Embryonic facial prominence (tissue), 1 donor: Measurements from ENCODE around the gene KIFC3.
"Not testable (repeated sequence)": the region's sequence is repeated elsewhere in the genome, so short reads cannot be mapped to it uniquely, and the experiment has no call there.

ENCODE experiments used
- DNase-seq: peaks from one replicate; pipeline ENCODE4 v3.0.0-alpha.2; 2016; ENCODE audit errors: extremely low spot score

The KIFC3 gene, protein sequence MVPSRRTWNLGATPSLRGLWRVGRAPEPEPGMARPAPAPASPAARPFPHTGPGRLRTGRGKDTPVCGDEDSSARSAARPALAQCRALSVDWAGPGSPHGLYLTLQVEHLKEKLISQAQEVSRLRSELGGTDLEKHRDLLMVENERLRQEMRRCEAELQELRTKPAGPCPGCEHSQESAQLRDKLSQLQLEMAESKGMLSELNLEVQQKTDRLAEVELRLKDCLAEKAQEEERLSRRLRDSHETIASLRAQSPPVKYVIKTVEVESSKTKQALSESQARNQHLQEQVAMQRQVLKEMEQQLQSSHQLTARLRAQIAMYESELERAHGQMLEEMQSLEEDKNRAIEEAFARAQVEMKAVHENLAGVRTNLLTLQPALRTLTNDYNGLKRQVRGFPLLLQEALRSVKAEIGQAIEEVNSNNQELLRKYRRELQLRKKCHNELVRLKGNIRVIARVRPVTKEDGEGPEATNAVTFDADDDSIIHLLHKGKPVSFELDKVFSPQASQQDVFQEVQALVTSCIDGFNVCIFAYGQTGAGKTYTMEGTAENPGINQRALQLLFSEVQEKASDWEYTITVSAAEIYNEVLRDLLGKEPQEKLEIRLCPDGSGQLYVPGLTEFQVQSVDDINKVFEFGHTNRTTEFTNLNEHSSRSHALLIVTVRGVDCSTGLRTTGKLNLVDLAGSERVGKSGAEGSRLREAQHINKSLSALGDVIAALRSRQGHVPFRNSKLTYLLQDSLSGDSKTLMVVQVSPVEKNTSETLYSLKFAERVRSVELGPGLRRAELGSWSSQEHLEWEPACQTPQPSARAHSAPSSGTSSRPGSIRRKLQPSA

DNA sequence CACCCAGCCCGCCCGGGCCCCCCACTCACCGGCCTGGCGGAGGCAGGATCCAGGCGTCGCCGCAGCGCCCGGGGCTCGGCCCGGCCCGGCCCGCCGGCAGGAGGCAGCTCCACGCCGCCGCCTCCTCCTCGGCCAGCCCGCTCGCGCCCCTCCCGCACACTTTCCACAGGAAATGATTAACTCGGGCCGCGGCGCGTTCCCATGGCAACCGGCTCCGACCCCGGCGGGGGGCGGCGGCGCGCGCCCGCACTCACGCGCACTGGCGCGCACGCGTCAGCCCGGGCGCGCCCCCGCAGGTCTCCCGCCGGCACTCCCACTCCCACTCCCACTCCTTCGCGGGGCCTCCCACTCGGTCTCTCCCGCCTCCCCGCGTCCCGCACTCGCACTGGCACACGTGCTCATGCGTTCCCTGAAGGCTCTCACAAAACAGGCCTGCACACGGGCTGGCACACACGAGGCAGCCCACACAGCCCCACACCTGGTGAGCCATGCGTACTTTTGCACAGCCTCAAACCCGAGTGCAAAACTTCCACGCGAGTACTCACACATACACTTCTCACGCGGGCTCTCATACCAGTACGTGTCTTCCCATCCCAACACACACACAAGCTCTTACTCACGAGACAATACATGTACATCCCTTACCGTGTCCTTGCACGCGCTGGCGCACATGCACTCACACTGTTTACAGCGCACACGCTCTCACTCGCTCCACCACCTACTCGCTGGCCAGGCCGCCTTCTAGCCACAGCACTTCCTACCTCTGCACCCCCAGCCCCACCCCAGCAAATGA is at the start of gene KIFC3:
KIFC3 (minus strand) TSS at position 151 of the 793 bp plus-strand sequence. CDS start 4,248 bp downstream, outside the sequence.
- DNase-seq, result peak; percentile 66

DNA sequence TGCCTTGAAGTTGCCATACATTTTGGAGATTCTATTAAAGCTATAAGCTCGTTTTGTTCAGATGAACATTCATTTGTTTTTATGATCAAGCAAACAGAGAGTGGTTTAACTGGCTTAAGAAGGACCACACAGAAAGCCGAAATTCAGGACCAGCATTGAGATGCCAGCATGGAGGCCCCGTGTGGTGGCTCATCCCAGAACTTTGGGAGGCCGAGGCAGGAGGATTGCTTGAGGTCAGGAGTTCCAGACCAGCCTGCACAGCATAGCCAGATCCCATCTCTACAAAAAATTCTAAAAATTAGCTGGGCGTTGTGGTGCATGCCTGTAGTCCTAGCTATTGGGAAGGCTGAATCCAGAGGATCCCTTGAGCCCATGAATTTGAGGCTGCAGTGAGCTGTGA is 45.9 kb upstream of the KIFC3 start:
- no peak for DNase-seq

DNA sequence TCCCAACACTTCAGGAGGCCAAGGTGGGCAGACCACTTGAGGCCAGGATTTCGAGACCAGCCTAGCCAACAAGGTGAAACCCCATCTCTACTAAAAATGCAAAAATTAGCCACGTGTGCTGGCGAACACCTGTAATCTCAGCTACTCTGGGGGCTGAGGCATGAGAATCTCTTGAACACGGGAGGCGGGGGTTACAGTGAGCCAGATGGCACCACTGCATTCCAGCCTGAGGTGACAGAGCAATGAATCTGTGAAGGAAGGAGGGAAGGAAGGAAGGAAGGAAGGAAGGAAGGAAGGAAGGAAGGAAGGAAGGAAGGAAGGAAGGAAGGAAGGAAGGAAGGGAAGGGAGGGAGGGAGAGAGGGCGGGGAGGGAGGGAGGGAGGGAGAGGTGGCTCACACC is 44.6 kb upstream of the KIFC3 start:
- DNase-seq, result not testable (repeated sequence)

DNA sequence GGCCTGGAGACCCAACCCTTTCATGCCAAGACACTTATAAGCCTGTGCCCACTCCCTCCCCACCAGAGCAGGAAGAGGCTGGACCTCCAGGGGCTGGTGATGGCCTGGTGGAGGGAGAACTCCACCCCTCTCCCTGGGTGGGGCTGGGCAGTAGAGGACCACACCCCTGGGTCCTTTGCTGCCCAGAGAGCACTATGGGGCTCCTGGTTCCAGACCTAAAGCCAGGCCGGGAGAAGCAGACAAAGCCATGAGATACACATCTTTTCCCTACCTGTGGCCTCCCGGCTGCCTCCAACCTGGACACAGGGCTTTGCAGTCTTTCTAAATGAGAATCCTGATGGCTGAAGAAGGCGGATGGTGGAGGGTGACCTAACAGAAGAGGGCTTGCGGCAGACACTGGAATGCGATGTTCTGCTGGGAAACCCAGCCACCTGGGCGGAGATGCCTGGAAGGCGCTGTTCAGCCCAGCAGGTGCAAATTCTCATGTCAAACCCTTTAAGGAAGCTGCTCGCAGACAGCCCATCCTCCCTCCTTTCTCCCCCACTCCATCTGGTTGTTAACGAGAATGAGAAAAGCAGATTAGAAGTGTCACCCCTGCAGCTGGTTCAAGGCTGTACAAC is 43.9 kb upstream of the KIFC3 start:
- DNase-seq, result peak; percentile 8

DNA sequence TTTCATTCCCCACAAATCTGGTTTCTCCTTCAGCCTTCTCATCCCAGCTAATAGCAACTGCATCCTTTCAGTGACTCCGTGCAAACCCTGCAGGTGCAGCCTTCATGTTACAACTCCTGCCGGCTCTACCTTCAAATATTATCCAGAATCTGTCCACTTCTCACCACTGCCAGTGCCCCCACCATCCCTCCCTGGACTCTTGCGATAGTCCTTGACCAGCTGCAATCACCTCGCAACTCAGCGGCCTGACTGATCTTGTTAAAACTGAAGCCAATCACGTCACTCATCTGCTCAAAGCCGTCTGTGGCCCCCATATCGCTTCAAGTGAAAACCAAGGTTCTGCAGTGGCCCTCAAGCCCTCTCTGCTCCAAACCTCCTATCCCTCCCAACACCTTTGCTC is 42.8 kb upstream of the KIFC3 start:
- DNase-seq, result no peak

DNA sequence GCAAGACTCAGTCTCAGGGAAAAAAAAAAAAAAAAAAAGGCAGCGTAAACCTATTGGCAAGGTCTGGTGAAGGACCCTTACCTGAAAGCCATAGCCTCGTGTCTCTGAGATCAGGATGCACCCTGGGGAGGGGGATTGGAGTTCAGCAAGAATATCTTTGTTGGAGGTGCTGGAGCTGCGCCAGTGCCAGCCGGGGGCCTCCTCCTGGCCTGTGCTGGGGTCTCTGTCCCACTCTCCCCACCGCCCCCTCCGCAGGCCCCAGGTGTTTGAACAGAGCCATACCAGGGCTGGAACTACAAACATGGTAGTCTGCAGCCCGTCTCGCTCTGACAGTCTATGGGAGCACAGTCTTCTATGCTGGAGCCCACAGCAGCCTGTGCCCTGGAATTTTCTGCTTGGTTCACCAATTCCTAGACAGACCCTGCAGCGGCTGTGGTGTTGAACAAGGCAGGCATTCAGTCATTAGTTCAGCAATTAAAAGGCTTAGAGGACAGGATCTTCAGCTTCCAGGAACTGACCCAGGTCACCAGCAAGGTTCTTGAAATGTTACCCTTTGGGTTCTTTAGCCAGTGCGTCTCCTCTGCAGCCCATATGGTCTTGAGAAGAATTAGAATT is 42.2 kb upstream of the KIFC3 start:
- no peak for DNase-seq

DNA sequence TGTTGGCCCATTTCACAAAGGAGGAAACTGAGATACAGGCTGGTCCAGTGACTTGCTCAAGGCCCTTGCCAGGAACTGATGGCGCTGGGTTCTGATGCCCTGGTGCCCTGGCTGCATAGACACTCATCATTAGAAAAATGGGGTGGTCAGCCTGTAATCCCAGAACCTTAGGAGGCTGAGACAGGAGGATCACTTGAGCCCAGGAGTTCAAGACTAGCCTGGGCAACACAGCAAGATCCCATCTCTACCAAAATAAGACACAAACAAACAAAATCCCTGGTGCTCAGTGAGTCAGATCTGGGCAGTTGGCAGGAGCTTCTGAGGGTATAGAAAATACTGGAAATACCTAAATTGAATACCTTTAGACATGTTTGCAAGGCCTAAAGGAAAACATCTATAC is 41.1 kb upstream of the KIFC3 start:
- no peak for DNase-seq

DNA sequence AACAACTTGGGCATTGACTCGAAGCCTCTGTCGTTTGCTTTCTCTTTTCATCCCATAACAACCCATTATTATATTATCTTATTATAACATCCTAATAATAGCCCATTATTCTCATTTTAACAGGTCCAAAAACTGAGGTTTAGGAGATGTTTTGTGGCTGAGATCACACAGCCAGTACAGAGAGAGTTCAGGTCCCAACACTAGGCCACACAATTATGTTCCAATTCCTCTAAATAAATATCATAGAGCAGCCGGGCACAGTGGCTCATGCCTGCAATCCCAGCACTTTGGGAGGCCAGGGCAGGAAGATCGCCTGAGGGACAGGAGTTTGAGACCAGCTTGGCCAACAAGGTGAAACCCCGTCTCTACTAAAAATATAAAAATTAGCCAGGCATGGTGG is 40.3 kb upstream of the KIFC3 start:
- no peak for DNase-seq

DNA sequence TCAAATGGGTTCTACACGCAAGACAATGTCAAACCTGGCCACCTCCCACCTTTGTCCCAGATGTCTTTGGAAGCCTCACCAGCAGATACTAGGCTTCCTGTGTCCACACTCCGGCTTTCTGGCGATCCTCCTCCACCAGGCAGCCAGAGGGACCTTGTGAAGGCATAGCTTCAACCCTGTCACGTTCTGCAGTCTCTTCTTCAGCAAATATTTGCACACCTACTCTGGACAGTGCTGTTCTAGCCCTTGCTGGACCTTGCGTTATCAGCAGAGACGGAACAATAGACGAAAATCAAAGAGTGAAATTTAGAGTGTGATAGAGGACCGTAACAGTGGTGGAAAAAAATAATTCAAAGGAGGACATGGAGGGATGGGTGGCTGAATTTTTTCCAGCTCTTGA is 38.5 kb upstream of the KIFC3 start:
- no peak for DNase-seq

DNA sequence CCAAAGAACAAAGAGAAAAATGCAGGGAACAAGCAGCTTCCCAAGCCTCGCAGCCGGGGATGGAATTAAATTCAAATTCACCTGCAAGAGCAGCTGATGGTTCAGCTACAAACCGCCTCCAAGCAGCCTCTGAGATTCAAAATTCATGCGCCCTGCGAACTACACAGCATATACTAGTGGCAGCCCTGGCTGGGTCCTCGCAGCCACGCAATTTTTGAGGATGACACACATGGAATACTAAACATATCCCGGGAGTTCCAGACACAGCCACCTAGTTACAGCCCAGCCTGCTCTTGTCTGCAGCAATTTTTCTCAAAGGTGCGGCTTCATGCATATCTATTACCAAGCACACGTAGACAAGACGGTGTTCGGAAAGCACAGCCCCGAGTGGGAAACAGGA is 35.9 kb upstream of the KIFC3 start:
- no peak for DNase-seq

DNA sequence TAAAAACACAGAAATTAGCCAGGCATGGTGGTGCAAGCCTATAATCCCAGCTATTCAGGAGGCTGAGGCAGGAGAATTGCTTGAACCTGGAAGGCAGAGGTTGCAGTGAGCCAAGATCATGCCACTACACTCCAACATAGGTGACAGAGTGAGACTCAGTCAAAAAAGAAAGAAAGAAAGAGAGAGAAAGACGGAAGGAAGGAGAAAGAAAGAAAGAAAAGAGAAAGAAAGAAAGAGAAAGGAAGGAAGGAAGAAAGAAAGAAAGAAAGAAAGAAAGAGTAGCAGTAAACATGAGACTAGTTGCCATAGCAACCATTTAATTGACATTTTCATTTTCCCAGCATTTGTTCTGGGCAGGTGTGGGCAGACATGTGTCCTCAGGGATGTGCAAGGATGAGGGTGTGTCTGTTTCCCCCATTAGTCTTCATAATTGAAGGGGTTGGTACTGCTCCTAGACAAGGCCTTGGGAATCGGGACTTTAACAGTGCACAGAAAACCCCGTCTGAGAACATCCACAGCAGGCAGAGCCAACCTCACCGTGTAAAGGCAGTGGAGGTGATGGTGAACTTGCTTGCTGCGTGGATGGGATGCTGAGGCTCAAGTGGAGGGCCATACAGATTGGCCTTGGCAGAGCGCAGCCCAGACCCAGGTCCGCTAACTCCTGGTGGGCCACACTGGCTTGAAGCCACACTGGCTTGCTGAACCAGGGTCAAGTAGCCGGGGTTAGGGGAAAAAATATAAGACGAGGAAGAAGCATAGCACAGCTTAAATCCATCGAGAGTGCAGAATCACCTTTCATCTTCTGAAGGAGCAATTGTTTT is 35.2 kb upstream of the KIFC3 start:
- peak; percentile 13 for DNase-seq

DNA sequence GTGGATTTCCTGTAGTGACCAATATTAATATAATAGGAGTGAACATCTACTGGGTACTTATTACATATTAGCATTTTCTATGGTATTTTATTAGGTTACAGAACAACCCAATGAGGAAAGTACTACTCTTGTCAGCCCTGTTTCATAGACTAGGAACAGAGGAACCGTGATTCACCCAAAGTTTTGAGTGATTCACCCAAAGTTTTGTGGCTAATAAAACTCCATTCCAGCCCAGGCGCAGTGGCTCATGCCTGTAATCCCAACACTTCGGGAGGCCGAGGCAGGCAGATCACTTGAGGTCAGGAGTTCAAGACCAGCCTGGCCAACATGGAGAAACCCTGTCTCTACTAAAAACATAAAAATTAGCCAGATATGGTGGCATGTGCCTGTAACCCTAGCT is 33.1 kb upstream of the KIFC3 start:
- not testable (repeated sequence) for DNase-seq

DNA sequence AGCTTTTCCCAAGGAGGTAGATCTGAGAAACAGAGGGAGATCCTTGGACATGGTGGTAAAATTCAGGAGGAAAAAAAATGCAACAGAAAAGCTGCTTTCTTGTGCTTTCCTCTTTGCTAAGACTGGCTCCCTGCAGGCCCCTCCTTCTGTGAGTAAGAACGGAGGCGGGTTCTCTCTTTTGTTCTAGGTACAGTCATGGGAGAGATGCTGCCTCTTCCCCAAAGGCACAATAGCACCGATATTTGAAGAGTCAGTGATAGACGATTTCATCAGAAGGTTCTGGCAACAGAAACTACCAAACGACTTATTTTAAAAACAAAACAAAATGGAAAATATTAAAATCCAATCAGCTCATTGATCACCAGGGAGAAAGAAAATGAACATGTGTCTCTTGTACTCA is 32.6 kb upstream of the KIFC3 start:
- no peak for DNase-seq

DNA sequence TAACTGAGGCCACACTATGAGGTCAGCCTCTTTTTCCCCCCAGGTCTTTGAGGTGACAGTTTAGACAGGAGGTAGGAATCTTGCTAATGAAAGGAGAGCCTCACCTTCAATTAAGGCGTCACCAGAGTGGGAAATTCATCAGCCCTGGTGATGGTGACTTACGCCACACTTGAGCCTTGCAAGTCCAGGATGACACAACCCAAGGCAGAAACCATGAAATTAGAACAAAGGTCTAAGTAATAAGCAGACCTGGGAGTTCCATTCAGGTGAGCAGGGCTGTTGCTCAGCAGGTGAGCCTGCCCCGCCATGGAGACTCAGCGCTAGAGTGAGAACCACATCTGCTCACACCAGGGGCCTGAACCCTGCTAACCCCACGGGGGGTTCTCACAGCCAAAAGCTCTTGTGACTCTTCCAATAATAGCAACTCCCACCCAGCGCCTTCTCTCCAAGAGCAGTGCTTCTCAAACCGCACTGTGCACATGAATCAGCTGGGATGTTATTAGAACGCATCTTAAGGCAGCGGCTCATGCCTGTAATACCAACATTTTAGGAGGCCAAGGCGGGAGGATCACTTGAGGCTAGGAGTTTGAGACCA is 28.7 kb upstream of the KIFC3 start:
- no peak for DNase-seq

DNA sequence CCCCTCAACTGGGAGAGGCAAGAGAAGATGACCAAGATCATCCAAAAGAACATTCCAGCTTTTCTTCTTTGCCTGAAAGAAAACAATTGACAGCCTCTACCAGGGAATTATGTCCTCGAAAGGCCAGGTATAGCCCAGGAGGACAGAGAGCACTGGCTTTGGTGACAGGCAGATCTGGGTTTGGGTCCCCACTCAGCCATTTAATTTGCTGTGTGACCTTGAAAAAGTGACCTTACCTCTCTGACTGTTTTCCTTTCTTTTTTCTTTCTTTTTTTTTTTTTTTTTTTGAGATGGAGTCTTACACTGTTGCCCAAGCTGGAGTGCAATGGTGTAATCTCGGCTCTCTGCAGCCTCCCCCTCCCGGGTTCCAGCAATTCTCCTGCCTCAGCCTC is 27.7 kb upstream of the KIFC3 start:
- no peak for DNase-seq

DNA sequence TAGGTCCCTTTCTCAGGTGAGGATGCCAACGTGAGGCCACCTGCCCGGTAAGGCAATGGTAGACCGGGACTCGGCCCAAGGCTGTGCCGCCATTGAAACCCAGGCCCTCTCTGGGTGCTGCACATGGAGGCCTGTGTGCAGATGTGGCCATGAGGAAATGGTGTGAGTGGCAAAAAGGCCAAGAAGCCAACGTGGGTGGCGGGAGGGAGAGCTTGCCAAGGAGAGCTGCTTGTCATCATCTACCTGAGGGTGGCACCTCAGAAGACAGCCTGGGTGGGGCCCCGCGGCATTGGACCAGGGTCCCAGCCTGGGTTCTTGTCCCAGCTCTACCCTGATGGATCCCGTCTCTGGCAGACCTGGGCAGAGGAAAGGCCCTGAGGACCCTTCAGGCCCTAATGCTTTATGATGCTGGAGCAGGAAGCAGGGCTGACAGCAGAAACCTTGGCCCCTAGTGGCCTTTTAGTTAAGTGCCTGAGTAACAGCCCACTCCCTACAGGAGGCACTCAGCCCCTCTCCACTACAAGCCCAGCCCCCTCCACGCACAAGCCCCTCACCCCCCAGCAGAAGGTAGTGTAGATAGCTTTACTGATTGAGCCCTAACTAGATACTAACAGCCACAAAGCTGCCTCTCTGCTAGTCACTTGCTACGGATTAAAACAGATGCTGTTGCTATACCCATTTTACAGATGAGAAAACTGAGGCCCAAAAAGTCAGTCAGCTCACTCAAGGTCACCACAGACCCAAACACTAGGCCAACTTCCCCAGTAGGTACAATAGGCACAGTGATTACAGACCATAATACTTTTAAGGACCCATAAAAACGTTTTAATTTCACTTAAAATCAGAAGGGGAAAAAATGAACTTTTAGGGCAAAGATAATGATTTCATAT is 26.2 kb upstream of the KIFC3 start:
- no peak for DNase-seq

DNA sequence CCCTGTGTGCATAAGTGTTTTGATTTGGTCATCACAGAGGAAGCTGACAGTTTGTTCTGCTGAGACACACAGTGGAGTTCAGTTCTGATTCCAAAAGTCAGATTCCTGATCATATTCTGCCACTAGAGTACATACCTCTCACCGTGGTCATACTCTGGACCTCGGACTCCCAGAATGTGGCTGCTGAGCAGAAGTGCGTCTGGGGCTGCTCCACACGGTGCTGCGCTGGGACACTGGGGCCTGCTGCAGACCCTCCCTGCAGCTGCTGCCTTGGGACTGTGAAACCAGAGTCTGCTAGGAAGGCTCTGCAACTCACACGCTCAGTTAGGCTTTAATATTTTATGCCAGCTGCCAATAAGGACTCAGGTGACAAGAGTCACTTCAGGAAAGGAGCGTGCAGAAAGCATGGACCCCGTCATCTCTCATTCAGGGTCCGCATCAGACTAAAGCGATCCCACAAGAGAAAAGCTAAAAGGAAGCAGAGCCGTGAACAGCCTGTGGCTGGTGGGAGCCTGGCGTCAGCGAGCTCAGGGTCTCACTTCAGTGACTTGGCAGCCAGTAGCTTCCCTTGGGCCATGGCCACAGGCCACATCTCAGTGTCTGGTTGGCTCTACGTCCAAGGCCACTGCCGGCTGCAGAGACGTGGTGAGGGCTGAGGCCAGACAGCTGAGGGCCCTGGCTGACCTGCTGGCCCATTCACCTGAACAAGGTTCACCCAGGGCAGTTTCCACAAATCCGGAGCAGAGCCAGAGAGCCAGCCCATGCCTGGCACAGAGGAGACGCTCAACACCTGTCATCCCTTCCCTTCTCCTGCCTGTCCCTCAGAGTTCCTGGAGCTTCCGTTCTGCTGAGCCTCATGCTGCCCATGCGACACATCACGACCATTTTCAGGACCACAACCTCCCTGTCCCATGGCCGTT is 24.7 kb upstream of the KIFC3 start:
- no peak for DNase-seq

DNA sequence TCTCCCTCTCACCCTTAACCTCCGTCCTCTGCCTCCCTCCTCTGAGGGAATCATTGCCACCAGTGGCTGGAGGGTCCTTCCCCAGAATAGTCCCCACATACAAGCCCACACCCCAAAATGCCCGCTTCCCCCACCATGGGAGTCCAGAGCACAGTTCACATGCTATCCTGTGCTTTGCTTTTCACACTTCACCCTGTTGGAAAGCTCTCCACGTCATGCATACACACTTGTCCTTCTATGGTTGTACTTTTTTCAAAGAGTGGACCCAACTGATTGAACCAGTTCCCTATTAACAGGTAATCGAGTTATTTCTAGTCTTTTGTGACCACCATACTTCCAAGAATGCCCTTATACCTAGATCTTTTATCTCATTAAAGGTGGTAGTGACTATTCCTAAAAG is 23.8 kb upstream of the KIFC3 start:
- DNase-seq, result no peak
